Measurements from ENCODE around the gene MTHFD2.

DNA sequence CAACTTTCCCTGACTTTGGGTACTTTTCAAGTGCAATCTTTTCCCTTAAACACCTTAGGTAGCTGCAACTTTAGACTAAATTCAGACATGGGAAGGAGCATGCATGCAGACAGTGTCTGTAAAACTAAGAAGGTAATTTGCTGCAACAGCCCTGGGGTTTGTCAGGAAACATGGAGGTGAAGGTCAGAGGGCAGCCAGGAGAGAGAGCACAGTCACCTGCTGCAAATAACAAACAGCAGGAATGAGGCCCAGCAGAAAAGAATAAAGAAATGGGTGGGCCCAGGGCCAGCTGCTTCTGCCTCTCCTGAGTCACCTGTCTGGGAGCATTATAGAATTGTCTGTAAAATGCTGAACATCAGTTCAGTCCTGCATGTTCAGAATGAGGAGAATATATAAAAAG, 35.2 kb downstream of the MTHFD2 start:
- TF ChIP-seq POLR2A (IDR thresholded peaks at IDR 0.05): no peak
- TF ChIP-seq CTCF (IDR thresholded peaks at IDR 0.05): no peak
- no peak for TF ChIP-seq EP300 (IDR thresholded peaks at IDR 0.05)

Data from tibial nerve (tissue), 4 donors.